AG04449 (cell line): ENCODE results near the gene CST2.
"Not testable (repeated sequence)": the region's sequence is repeated elsewhere in the genome, so short reads cannot be mapped to it uniquely, and the experiment has no call there.

Experiments
- CTCF ChIA-PET: fragments of 350-600 bp; formaldehyde crosslinking; extraction: SDS; loops from one replicate; lab custom pipeline; 2021; ENCODE audit warnings: antibody characterized with exemption; lab: Yijun Ruan, JAX
- POLR2A ChIA-PET: fragments of 400-600, 350-600 bp; formaldehyde crosslinking; extraction: SDS; loops from one replicate; lab custom pipeline; 2020; ENCODE audit warnings: antibody characterized with exemption, inconsistent platforms; lab: Yijun Ruan, JAX
- DNase-seq: peaks from one replicate; pipeline ENCODE4 v3.0.0-alpha.2; 2010; ENCODE audit warnings: low read depth, low spot score
- H3K4me3 ChIP-seq: 2 replicates; pipeline ENCODE4 v1.5.1; 2011; ENCODE audit warnings: low read depth, mild to moderate bottlenecking, control low read depth, low read length
- CTCF ChIP-seq: IDR thresholded peaks from one replicate; pipeline ENCODE4 v1.5.1; 2011; ENCODE audit warnings: mild to moderate bottlenecking, moderate library complexity, low read length, control low read depth, inconsistent platforms; ENCODE audit not compliant: insufficient read depth; ENCODE audit errors: missing control alignments

CST2 gene

GRCh38 chr20:23869520-23869919 lies 43.0 kb upstream of the CST2 start:
- TF ChIP-seq CTCF, result no peak
- POLR2A ChIA-PET, result no interaction called here
- CTCF ChIA-PET, result no interaction called here
- H3K4me3 ChIP-seq, result no peak overlapping the region
- DNase-seq, result no peak

GRCh38 chr20:23868321-23868720 lies 41.8 kb upstream of the CST2 start:
- CTCF ChIA-PET, result interaction anchor here (0.7 kb wide), 1 partner anchor 85 kb away, joined by 3 read pairs; no protein-coding TSS in a partner anchor
- no peak overlapping the region for H3K4me3 ChIP-seq
- DNase-seq, result no peak
- TF ChIP-seq CTCF, result no peak
- POLR2A ChIA-PET, result no interaction called here

GRCh38 chr20:23867152-23867776 lies 40.7 kb upstream of the CST2 start:
- no peak for DNase-seq
- H3K4me3 ChIP-seq, result no peak overlapping the region
- ChIA-PET CTCF (no interaction called here), POLR2A (no interaction called here)
- TF ChIP-seq CTCF, result no peak

GRCh38 chr20:23860771-23861170 lies 34.2 kb upstream of the CST2 start:
- DNase-seq, CTCF ChIA-PET, H3K4me3 ChIP-seq, POLR2A ChIA-PET: not testable (repeated sequence)

GRCh38 chr20:23857962-23858595 lies 31.6 kb upstream of the CST2 start:
- POLR2A ChIA-PET, result no interaction called here
- no peak for DNase-seq
- CTCF ChIA-PET, result no interaction called here
- no peak overlapping the region for H3K4me3 ChIP-seq
- TF ChIP-seq CTCF, result no peak

- ChIA-PET POLR2A (no interaction called here), CTCF (no interaction called here)
- DNase-seq, result no peak
- H3K4me3 ChIP-seq, result no peak overlapping the region
- no peak for TF ChIP-seq CTCF
Observed at GRCh38 chr20:23856736-23857135, 30.2 kb upstream of the CST2 start.

GRCh38 chr20:23856226-23856625 lies 29.7 kb upstream of the CST2 start:
- ChIA-PET CTCF (no interaction called here), POLR2A (no interaction called here)
- no peak overlapping the region for H3K4me3 ChIP-seq
- DNase-seq, result no peak
- no peak for TF ChIP-seq CTCF
